GM19463 (cell line): Measurements from ENCODE around the gene CRTAC1.

Source experiments
- ATAC-seq: cut with Tn5 transposase; IDR thresholded peaks from one replicate; pipeline ENCODE4 v1.9.1; 2021; ENCODE audit warnings: mild to moderate bottlenecking, moderate library complexity; ENCODE audit not compliant: unreplicated experiment

Gene CRTAC1

GRCh38 chr10:97925308-97925938, 105.0 kb downstream of the CRTAC1 start:
- ATAC-seq: no peak

- ATAC-seq: no peak
These were observed 105.7 kb downstream of the CRTAC1 start for GRCh38 chr10:97924678-97925077.

- no peak for ATAC-seq
These were observed 106.9 kb downstream of the CRTAC1 start for GRCh38 chr10:97923476-97923875.

- ATAC-seq: no peak
These were observed 107.4 kb downstream of the CRTAC1 start for GRCh38 chr10:97923057-97923456.

- no peak for ATAC-seq
These were observed 108.2 kb downstream of the CRTAC1 start for GRCh38 chr10:97922022-97922758.

GRCh38 chr10:97921581-97922021, 108.8 kb downstream of the CRTAC1 start:
- ATAC-seq: no peak

- ATAC-seq: no peak
These were observed 109.6 kb downstream of the CRTAC1 start for GRCh38 chr10:97920865-97921264.

- ATAC-seq: no peak
These were observed 111.4 kb downstream of the CRTAC1 start for GRCh38 chr10:97919012-97919411.

- no peak for ATAC-seq
These were observed 113.8 kb downstream of the CRTAC1 start for GRCh38 chr10:97916586-97916985.

GRCh38 chr10:97915346-97916131, 114.9 kb downstream of the CRTAC1 start:
- no peak for ATAC-seq

- ATAC-seq: no peak
These were observed 115.6 kb downstream of the CRTAC1 start for GRCh38 chr10:97914837-97915211.

GRCh38 chr10:97914171-97914836, 116.1 kb downstream of the CRTAC1 start:
- ATAC-seq: no peak

- no peak for ATAC-seq
These were observed 116.8 kb downstream of the CRTAC1 start for GRCh38 chr10:97913614-97914013.

- ATAC-seq: no peak
These were observed 117.2 kb downstream of the CRTAC1 start for GRCh38 chr10:97913193-97913592.

- ATAC-seq: no peak
These were observed 119.2 kb downstream of the CRTAC1 start for GRCh38 chr10:97911217-97911616.

- no peak for ATAC-seq
These were observed 119.8 kb downstream of the CRTAC1 start for GRCh38 chr10:97910661-97911060.

GRCh38 chr10:97907830-97908229, 122.6 kb downstream of the CRTAC1 start:
- no peak for ATAC-seq

GRCh38 chr10:97907211-97907610, 123.2 kb downstream of the CRTAC1 start:
- no peak for ATAC-seq

- no peak for ATAC-seq
These were observed 125.1 kb downstream of the CRTAC1 start for GRCh38 chr10:97905276-97905675.

GRCh38 chr10:97904576-97904975, 125.8 kb downstream of the CRTAC1 start:
- no peak for ATAC-seq

- no peak for ATAC-seq
These were observed 126.4 kb downstream of the CRTAC1 start for GRCh38 chr10:97904018-97904381.
